Trophoblast cell (in vitro differentiated cells and primary cell): ENCODE data around the gene DPYD.

Experiments used
- DNase-seq, 2 donors: peaks; one replicate each; pipeline ENCODE4 v3.0.0-alpha.2; 2016
- H2AFZ ChIP-seq: 2 replicates; pipeline ENCODE4 v1.6.1; 2013; ENCODE audit warnings: low read length, moderate library complexity, mild to moderate bottlenecking; ENCODE audit not compliant: insufficient read depth, poor library complexity
- H2AK5ac ChIP-seq: 2 replicates; pipeline ENCODE4 v1.6.1; 2013; ENCODE audit warnings: mild to moderate bottlenecking, low read length
- H2BK120ac ChIP-seq: 2 replicates; pipeline ENCODE4 v1.6.1; 2013; ENCODE audit warnings: low read length, mild to moderate bottlenecking, moderate library complexity; ENCODE audit not compliant: insufficient read depth, poor library complexity
- H2BK12ac ChIP-seq: 2 replicates; pipeline ENCODE4 v1.6.1; 2013; ENCODE audit warnings: mild to moderate bottlenecking, low read length, moderate library complexity
- H2BK5ac ChIP-seq: 2 replicates; pipeline ENCODE4 v1.6.1; 2013; ENCODE audit warnings: low read length, low read depth, moderate library complexity, mild to moderate bottlenecking; ENCODE audit not compliant: poor library complexity
- H3K14ac ChIP-seq: 2 replicates; pipeline ENCODE4 v1.6.1; 2013; ENCODE audit warnings: mild to moderate bottlenecking, low read length
- H3K18ac ChIP-seq: 2 replicates; pipeline ENCODE4 v1.6.1; 2013; ENCODE audit warnings: mild to moderate bottlenecking, low read length
- H3K23ac ChIP-seq: 2 replicates; pipeline ENCODE4 v1.6.1; 2013; ENCODE audit warnings: low read length
- H3K27ac ChIP-seq: 2 replicates; pipeline ENCODE4 v1.5.1; 2013; ENCODE audit warnings: low read depth, mild to moderate bottlenecking, inconsistent platforms, low read length, moderate library complexity
- H3K27me3 ChIP-seq: 2 replicates; pipeline ENCODE4 v1.6.1; 2013; ENCODE audit warnings: inconsistent platforms, mild to moderate bottlenecking, low read length, moderate library complexity; ENCODE audit not compliant: insufficient read depth
- H3K36me3 ChIP-seq, 2 experiments: 1 replicate in 1 of 2; 2 replicates in 1 of 2; pipeline ENCODE4 v1.6.1; 2013; ENCODE audit warnings: low read length in 2 of 2, mild to moderate bottlenecking in 2 of 2, moderate library complexity in 1 of 2; ENCODE audit not compliant: insufficient read depth in 2 of 2, control insufficient read depth in 1 of 2
- H3K4ac ChIP-seq: 2 replicates; pipeline ENCODE4 v1.6.1; 2013; ENCODE audit warnings: low read depth, mild to moderate bottlenecking, low read length, moderate library complexity
- H3K4me1 ChIP-seq, 2 experiments: 1 replicate in 1 of 2; 2 replicates in 1 of 2; pipeline ENCODE4 v1.6.1; 2013; ENCODE audit warnings: low read length in 2 of 2, mild to moderate bottlenecking in 2 of 2, moderate library complexity in 1 of 2; ENCODE audit not compliant: insufficient read depth in 2 of 2, control insufficient read depth in 1 of 2
- H3K4me2 ChIP-seq: 2 replicates; pipeline ENCODE4 v1.6.1; 2013; ENCODE audit warnings: inconsistent platforms, mild to moderate bottlenecking, low read length, moderate library complexity
- H3K4me3 ChIP-seq: 2 replicates; pipeline ENCODE4 v1.5.1; 2013; ENCODE audit warnings: mild to moderate bottlenecking, low read depth, low read length, inconsistent platforms
- H3K79me1 ChIP-seq: one replicate; pipeline ENCODE4 v1.6.1; 2013; ENCODE audit warnings: low read length
- H3K79me2 ChIP-seq: 2 replicates; pipeline ENCODE4 v1.6.1; 2013; ENCODE audit warnings: low read length, mild to moderate bottlenecking; ENCODE audit not compliant: control insufficient read depth, insufficient read depth, poor library complexity
- H3K9ac ChIP-seq: 2 replicates; pipeline ENCODE4 v1.6.1; 2013; ENCODE audit warnings: mild to moderate bottlenecking, low read length
- H3K9me3 ChIP-seq: 2 replicates; pipeline ENCODE4 v1.6.1; 2013; ENCODE audit warnings: low read depth, mild to moderate bottlenecking, control low read depth, inconsistent platforms, low read length; ENCODE audit not compliant: insufficient read depth
- H4K12ac ChIP-seq: 2 replicates; pipeline ENCODE4 v1.6.1; 2013; ENCODE audit warnings: low read depth, mild to moderate bottlenecking, low read length, moderate library complexity
- H4K8ac ChIP-seq: 2 replicates; pipeline ENCODE4 v1.6.1; 2013; ENCODE audit warnings: low read depth, mild to moderate bottlenecking, low read length, moderate library complexity
- H4K91ac ChIP-seq: one replicate; pipeline ENCODE4 v1.6.1; 2013; ENCODE audit warnings: low read depth, mild to moderate bottlenecking, low read length, moderate library complexity
- WGBS: extraction: QIAGEN DNeasy Blood & Tissue Kit; methylation state at CpG from one replicate; pipeline ENCODE4 v1.1.7; 2013; ENCODE audit warnings: missing lambda C conversion rate; ENCODE audit not compliant: insufficient read length, insufficient coverage; ENCODE audit errors: extremely low coverage; 5-methylcytosine and 5-hydroxymethylcytosine counted together

Gene DPYD

DNA sequence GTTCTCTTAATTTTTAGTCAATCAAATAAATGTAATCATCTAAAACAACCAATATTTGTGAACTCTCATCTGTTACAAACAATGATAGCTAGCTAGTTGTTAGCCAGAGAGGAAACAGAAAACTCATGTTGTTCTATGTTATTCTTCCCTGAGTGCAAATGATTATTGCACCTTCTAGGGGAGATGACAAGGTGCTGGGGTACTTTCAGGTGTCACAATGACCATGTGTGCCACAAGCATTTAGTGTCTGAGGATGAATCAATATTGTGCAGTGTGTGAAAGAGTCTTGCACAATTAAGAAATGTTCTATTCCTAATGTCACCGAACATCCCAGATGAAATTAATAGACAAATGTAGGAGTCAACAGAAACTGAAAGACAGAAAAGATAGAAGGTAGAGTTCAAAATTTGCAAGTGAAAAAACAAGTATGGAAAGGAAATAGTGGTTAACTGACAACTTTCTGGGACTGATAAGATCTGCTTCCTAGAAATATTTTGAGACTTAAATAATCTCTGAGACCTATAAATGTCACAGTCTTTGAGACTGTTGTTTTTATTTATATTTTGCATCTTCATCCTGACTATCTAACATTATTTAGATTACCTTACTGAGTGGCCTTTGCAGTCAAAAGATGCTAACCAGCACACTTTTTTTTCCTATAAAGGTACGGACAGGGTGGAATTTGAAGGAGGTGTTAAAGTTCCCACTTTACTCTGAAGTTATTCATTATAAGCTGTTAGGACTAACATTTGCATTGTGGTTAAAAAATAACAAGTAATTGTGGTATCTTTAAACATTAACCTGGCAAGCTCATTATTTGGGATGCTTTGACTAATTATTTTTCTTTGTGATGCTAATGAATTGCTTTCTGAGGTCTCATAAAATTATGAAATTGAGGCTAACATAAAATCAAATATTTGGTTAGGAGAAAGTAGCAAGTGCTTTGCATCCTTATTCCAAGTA, 21.6 kb upstream of the DPYD start:
- Histone ChIP-seq H3K79me2 (no peaks in the 10 kb centered on the region), H2BK12ac (no peak overlapping the region)

DNA sequence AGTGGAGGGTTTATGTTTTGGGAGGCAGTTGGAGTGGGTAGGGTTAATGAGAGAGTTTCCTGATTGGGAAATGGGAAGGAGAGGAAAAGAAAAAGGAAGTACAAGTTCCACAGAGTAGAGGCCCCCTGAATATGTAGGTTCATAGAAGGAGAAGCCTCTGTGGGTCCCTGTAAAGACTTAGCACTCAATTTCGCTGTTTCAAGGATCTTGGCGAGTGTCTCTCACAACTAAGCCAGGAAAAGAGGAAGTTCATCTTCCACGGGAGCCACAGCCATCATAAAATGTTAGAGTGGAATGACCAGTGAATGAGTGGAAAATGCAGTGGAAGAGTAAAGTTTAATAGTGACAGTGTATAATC, 17.4 kb upstream of the DPYD start:
- Histone ChIP-seq H3K9ac (no peak overlapping the region), H3K18ac (no peak overlapping the region)

More for the DNA sequence above, 21.6 kb upstream of the DPYD start:
- H2AFZ ChIP-seq, result no peak overlapping the region
- no peaks in the 10 kb centered on the region for H3K4me1 ChIP-seq
- H3K23ac ChIP-seq, result no peak overlapping the region
- H3K27ac ChIP-seq, result no peak overlapping the region
- H3K79me1 ChIP-seq, result no peaks in the 10 kb centered on the region
- H3K4me3 ChIP-seq, result no peak overlapping the region
- WGBS, result no CpG with 5 or more reads among the region's 2 CpGs
- no peak overlapping the region for H3K18ac ChIP-seq
- H3K14ac ChIP-seq, result no peak overlapping the region
- H4K8ac ChIP-seq, result no peak overlapping the region
- no peak overlapping the region for H2AK5ac ChIP-seq
- H4K91ac ChIP-seq, result no peak overlapping the region
- H3K9ac ChIP-seq, result no peak overlapping the region
- no peak overlapping the region for H4K12ac ChIP-seq
- H2BK120ac ChIP-seq, result no peak overlapping the region
- H3K9me3 ChIP-seq, result no peaks in the 10 kb centered on the region
- H3K4ac ChIP-seq, result no peak overlapping the region
- DNase-seq, result no peak
- no peak overlapping the region for H3K4me2 ChIP-seq
- H3K36me3 ChIP-seq, result no peaks in the 10 kb centered on the region
- H3K27me3 ChIP-seq, result no peaks in the 10 kb centered on the region
- H2BK5ac ChIP-seq, result no peak overlapping the region

DNA sequence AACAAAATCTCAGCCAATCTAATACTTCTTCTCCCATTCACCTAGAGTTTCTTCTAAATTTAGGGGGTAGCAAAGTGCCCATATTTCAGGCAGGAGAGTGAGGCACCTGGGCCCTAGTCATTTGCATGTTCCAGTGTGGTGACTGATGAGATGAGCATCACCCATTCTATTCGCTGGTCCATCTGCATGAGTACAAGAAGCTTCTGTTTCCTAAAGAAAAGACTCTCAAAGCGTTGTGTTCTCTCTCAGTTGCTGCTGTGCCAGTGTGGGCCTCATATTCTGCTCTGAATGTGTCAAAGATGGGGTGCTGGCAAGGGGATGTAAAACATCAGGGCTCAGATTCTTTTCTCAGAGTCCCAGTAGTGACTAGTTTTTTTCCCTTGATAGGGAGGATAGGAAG, 16.1 kb upstream of the DPYD start:
- H3K14ac ChIP-seq, result no peak overlapping the region
- no peak overlapping the region for H3K18ac ChIP-seq
- no CpG with 5 or more reads among the region's 2 CpGs for WGBS
- no peaks in the 10 kb centered on the region for H3K79me2 ChIP-seq
- H3K27ac ChIP-seq, result no peak overlapping the region
- no peak overlapping the region for H2BK120ac ChIP-seq
- H3K27me3 ChIP-seq, result no peaks in the 10 kb centered on the region
- H3K36me3 ChIP-seq, result no peaks in the 10 kb centered on the region
- H4K91ac ChIP-seq, result no peak overlapping the region
- H2AK5ac ChIP-seq, result no peak overlapping the region
- no peak overlapping the region for H4K12ac ChIP-seq
- no peaks in the 10 kb centered on the region for H3K4me1 ChIP-seq
- H3K4ac ChIP-seq, result no peak overlapping the region
- no peak overlapping the region for H4K8ac ChIP-seq
- H2BK5ac ChIP-seq, result no peak overlapping the region
- H3K23ac ChIP-seq, result no peak overlapping the region
- H2AFZ ChIP-seq, result no peak overlapping the region
- no peak overlapping the region for H3K4me2 ChIP-seq
- no peak overlapping the region for H2BK12ac ChIP-seq
- no peaks in the 10 kb centered on the region for H3K79me1 ChIP-seq
- H3K9ac ChIP-seq, result no peak overlapping the region
- no peaks in the 10 kb centered on the region for H3K9me3 ChIP-seq
- DNase-seq, result no peak
- H3K4me3 ChIP-seq, result no peak overlapping the region

More for the DNA sequence above, 17.4 kb upstream of the DPYD start:
- no CpG with 5 or more reads among the region's 3 CpGs for WGBS
- no peak overlapping the region for H3K4me2 ChIP-seq
- no peak overlapping the region for H2AFZ ChIP-seq
- no peaks in the 10 kb centered on the region for H3K79me2 ChIP-seq
- H2AK5ac ChIP-seq, result no peak overlapping the region
- no peak overlapping the region for H4K91ac ChIP-seq
- no peak overlapping the region for H3K23ac ChIP-seq
- H3K9me3 ChIP-seq, result no peaks in the 10 kb centered on the region
- H4K8ac ChIP-seq, result no peak overlapping the region
- no peak overlapping the region for H3K14ac ChIP-seq
- no peak overlapping the region for H2BK5ac ChIP-seq
- H3K36me3 ChIP-seq, result no peaks in the 10 kb centered on the region
- DNase-seq, result no peak
- H3K27me3 ChIP-seq, result no peaks in the 10 kb centered on the region
- H2BK120ac ChIP-seq, result no peak overlapping the region
- H3K27ac ChIP-seq, result no peak overlapping the region
- H4K12ac ChIP-seq, result no peak overlapping the region
- H2BK12ac ChIP-seq, result no peak overlapping the region
- H3K4ac ChIP-seq, result no peak overlapping the region
- H3K79me1 ChIP-seq, result no peaks in the 10 kb centered on the region
- no peaks in the 10 kb centered on the region for H3K4me1 ChIP-seq
- no peak overlapping the region for H3K4me3 ChIP-seq

DNA sequence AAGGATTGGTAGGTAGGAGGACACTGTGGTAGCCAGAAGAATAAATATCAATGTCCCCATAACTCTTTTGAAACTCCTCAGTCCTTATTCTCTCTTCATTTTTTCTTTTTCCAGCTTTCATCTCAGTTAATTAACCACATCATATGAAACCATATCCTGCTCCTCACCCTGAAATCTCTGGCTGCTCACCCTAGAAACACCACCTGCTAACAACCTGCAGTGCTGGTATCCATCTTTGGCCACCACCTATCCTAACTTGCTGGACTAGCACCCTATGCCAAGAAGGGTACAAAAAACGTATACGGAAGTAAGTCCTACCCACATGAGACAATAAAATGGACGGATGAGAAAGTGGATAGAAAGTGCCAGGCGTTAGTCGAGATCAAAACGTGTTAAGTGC, 13.7 kb upstream of the DPYD start:
- Histone ChIP-seq H4K8ac (no peak overlapping the region), H2AFZ (no peak overlapping the region), H3K9me3 (no peaks in the 10 kb centered on the region), H3K9ac (no peak overlapping the region), H3K4me1 (no peaks in the 10 kb centered on the region), H2BK120ac (no peak overlapping the region), H3K27me3 (no peaks in the 10 kb centered on the region), H3K4ac (no peak overlapping the region), H3K79me2 (no peaks in the 10 kb centered on the region), H4K12ac (no peak overlapping the region), H3K23ac (no peak overlapping the region), H3K18ac (no peak overlapping the region), H3K4me3 (no peak overlapping the region), H2AK5ac (no peak overlapping the region), H3K4me2 (no peak overlapping the region), H3K36me3 (no peaks in the 10 kb centered on the region), H3K14ac (no peak overlapping the region), H3K27ac (no peak overlapping the region), H2BK5ac (no peak overlapping the region), H4K91ac (no peak overlapping the region), H2BK12ac (no peak overlapping the region), H3K79me1 (no peaks in the 10 kb centered on the region)
- WGBS, result no CpG with 5 or more reads among the region's 6 CpGs
- no peak for DNase-seq
